Psoas muscle (tissue), 8 donors: Measurements from ENCODE around the gene KRT35. TPM values are rescaled to one million over a fixed set of nuclear protein-coding genes. Genes with fewer than 3 reads are reported as not detected.

Source experiments
- ATAC-seq, 4 donors: fragments of 200-7000 bp; cut with Tn5 transposase; one replicate each; pipeline ENCODE4 v1.9.1; 2020; ENCODE audit warnings: moderate library complexity in 3 of 4, mild to moderate bottlenecking in 2 of 4
- DNase-seq, 2 donors: peaks; one replicate each; pipeline ENCODE4 v3.0.0-alpha.2; 2020
- H3K27ac ChIP-seq: fragments of 200-600 bp; one replicate; pipeline ENCODE4 v1.8.0; 2022
- H3K27me3 ChIP-seq, 3 donors: fragments of 200-600 bp in 1 of 3; one replicate each; pipeline versions ENCODE4 v1.6.1 to v1.8.0; 2013 to 2022; ENCODE audit warnings: low read length in 2 of 3, mild to moderate bottlenecking in 2 of 3, moderate library complexity in 1 of 3; ENCODE audit not compliant: insufficient read depth in 3 of 3
- H3K36me3 ChIP-seq, 2 donors: fragments of 200-600 bp in 1 of 2; one replicate each; pipeline versions ENCODE4 v1.6.1 to v1.8.0; 2013 to 2022; ENCODE audit warnings: low read depth in 1 of 2, mild to moderate bottlenecking in 1 of 2, moderate library complexity in 1 of 2; ENCODE audit not compliant: insufficient read depth in 1 of 2
- H3K4me1 ChIP-seq: fragments of 200-600 bp; one replicate; pipeline ENCODE4 v1.8.0; 2022
- H3K4me3 ChIP-seq: fragments of 200-600 bp; one replicate; pipeline ENCODE4 v1.8.0; 2022; ENCODE audit warnings: mild to moderate bottlenecking
- H3K9me3 ChIP-seq: fragments of 200-600 bp; one replicate; pipeline ENCODE4 v1.8.0; 2022
- WGBS, 3 donors: extraction: QIAGEN DNeasy Blood & Tissue Kit; methylation state at CpG; one replicate each; pipeline versions ENCODE4 v1.1.6 to v1.1.7; 2013; 5-methylcytosine and 5-hydroxymethylcytosine counted together
- intact Hi-C, 2 donors: fragments of 100-400 bp; cut with DNase I; formaldehyde crosslinking; loops; one replicate each; pipeline versions ENCODE4 v1.11.0 to v1.14.2; 2022
- polyA plus RNA-seq, 3 donors: library from polyadenylated mRNA; stranded (reverse); fragments of 200-250 nt; gene quantifications; one replicate each; pipeline ENCODE4 v1.2.3, GENCODE V29; 2013
- total RNA-seq, 4 donors: library from RNA; stranded (reverse); fragmentation: NEBNext Ultra II Directional in 2 of 4; extraction: Animal tissue kit (Norgen Biotek cat#: 25700) in 2 of 4; gene quantifications; one replicate each; pipeline versions ENCODE4 v1.2.1 to v1.2.4, GENCODE V29; 2021 to 2023
- TF ChIP-seq, protein P1 (sequence below): fragments of 200-600 bp; IDR thresholded peaks from one replicate; pipeline ENCODE4 v1.8.0; 2022; ENCODE audit warnings: antibody characterized with exemption
- donor health status: healthy with polysubstance abuse.
- donor health status: DM: no; HTN: no; CAD: no; lungs with moderate emphysema.
- donor health status: Bipolar disorder and iron deficiency.
- donor health status: healthy.
- donor health status: DM: yes; HTN: yes; CAD: no.
- donor health status: DM: no; HTN: no; CAD: no.
- donor health status: DM: no; HTN: no; CAD: no.
- donor health status: DM: yes; HTN: yes; CAD: no.

Gene KRT35
- total and polyA plus RNA-seq, 7 donors: not detected

DNA sequence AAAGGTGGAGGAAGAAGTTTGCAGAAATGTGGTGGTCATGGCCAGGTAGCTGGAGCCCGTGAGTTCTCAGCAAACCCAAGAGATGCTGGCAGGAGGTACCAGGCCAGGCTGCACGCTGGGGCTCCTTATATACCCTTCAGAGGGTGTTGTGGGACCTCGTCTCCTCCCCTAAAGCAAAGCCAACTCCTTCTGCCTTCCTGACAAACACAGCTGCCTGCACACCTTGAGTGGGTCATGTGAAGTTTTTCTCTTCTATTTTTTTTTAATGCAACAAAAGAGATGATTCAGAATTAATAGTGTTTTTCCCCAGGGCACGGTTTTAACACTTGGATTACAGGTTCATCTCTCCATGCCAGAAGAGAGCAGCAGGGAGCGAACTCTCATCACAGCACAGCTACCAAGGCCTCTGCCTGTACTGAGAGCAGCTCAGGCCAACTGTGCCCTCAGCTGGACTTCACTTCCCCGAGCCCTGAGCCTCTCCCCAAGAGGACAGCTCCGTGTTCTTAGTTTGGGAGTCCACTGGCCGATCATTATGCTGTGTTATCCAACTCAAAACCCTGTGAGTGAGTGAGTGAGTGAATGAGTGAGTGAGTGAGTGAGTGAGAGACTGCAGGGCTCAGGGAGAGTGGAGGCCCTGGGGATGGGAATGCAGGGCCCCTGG lies 38.0 kb upstream of the KRT35 start, which contains the start of gene KRT15:
Gene KRT15, minus strand, starts transcription at position 102 of the 661 bp plus-strand sequence. Its CDS starts 63 bp downstream, at position 39.
- no peaks in the 10 kb centered on the region for H3K9me3 ChIP-seq
- no peak within 1 kb of the TSS for H3K4me3 ChIP-seq
- no peak for ATAC-seq
- no peaks in the 10 kb centered on the region for H3K36me3 ChIP-seq
- no peak within 1 kb of the TSS for H3K27ac ChIP-seq
- TF ChIP-seq, protein P1, sequence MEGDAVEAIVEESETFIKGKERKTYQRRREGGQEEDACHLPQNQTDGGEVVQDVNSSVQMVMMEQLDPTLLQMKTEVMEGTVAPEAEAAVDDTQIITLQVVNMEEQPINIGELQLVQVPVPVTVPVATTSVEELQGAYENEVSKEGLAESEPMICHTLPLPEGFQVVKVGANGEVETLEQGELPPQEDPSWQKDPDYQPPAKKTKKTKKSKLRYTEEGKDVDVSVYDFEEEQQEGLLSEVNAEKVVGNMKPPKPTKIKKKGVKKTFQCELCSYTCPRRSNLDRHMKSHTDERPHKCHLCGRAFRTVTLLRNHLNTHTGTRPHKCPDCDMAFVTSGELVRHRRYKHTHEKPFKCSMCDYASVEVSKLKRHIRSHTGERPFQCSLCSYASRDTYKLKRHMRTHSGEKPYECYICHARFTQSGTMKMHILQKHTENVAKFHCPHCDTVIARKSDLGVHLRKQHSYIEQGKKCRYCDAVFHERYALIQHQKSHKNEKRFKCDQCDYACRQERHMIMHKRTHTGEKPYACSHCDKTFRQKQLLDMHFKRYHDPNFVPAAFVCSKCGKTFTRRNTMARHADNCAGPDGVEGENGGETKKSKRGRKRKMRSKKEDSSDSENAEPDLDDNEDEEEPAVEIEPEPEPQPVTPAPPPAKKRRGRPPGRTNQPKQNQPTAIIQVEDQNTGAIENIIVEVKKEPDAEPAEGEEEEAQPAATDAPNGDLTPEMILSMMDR: no peak
- DNase-seq: peak in 1 of 2 donors; percentile 15
- H3K4me1 ChIP-seq: no peaks in the 10 kb centered on the region
- H3K27me3 ChIP-seq: peaks cover 0 to 12% (median 10%) of the 10 kb centered on the region in 3 donors
- WGBS, 3 donors: 61 to 64% (median 62%) methylated on average over 8 of the region's 8 CpGs
- intact Hi-C loops: no loop called here

DNA sequence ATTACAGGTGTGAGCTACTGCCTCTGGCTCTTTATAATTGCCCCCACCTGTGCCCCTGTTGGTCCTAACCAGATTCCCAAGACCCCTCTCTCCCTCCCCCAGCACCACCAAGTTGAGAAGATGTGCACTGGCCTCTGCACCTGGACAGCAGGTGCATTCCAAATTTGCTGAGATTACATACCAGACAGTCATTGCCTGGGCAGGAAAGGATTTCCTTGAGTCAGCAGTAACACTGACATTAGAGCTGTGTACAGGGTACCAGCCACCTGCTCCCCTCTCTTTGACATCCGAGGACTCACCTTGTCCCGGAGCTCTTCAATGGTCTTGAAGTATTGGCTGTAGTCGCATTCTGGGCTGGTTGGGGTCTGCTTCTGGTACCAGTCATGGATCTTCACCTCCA lies 37.1 kb upstream of the KRT35 start:
- WGBS, 3 donors: 68 to 86% (median 82%) methylated on average over 3 of the region's 3 CpGs
- peaks cover 0 to 10% (median 5%) of the 10 kb centered on the region in 3 donors for H3K27me3 ChIP-seq

DNA sequence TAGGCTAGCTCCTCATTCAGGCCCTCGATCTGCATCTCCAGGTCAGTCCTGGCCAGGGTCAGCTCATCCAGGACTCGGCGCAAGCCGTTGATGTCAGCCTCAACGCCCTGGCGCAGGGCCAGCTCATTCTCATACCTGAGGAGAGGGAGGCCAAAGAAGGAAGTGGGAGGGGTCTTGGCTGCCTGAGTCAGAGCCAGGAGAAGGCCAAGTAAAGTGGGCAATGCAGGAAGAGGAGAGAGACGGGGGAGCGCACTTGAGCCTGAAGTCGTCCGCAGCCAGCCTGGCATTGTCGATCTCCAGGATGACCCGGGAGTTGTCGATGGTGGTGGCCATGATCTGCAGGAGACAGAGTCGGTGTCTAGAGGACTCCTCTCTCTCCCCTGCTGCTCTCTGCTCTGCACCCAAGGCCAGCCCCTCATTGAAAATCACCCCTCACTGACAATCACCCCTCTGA lies 35.9 kb upstream of the KRT35 start:
- Histone ChIP-seq H3K27me3 (peaks cover 0 to 5% (median 4%) of the 10 kb centered on the region in 3 donors), H3K4me3 (no peak overlapping the region), H3K36me3 (no peaks in the 10 kb centered on the region), H3K9me3 (no peaks in the 10 kb centered on the region), H3K27ac (no peak overlapping the region), H3K4me1 (no peaks in the 10 kb centered on the region)
- TF ChIP-seq, protein P1: no peak
- ATAC-seq (no peak), DNase-seq (no peak)
- intact Hi-C loops: no loop called here
- 81 to 86% (median 83%) methylated on average over 14 of the region's 14 CpGs for WGBS, 3 donors

More for the DNA sequence above, 37.1 kb upstream of the KRT35 start:
- H3K4me1 ChIP-seq: no peaks in the 10 kb centered on the region
- H3K9me3 ChIP-seq: no peaks in the 10 kb centered on the region
- no peaks in the 10 kb centered on the region for H3K36me3 ChIP-seq
- H3K27ac ChIP-seq: no peak overlapping the region
- H3K4me3 ChIP-seq: no peak overlapping the region
- intact Hi-C loops: no loop called here
- no peak for DNase-seq
- ATAC-seq: no peak
- TF ChIP-seq, protein P1: no peak

DNA sequence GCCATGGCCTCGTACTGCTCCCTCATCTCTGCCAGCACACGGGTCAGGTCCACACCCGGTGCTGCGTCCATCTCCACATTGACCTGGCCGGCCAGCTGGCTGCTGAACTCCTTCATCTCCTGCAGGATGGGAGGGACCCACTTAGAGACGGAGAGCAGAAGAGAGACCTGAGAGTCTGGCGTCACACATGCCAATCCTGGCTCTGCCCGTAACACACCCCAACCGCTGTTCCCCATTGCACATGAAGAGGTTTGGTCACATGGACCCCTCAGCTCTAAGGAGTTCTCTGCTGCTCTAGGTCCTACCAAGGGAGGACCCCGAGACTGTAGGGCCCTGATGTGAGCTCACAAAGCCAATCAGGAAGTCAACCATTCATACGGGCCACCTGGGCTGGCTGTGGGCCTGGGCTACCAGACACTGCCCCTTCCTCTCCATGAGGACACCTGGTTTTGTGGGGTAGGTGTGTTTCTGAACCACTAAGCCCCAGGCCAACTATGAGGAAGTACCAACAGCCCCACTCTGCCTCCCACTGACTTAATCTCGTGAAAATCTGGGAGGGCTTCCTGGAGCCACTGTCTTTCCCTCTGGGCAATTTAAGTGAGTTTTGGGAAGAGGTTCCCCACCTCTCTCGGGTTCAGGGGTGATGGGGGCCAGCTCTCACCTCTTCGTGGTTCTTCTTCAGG lies 35.3 kb upstream of the KRT35 start:
- WGBS, 3 donors: 77 to 83% (median 82%) methylated on average over 14 of the region's 14 CpGs
- no peak for DNase-seq
- ATAC-seq: no peak

More for the DNA sequence above, 35.3 kb upstream of the KRT35 start:
- peaks cover 0 to 4% (median 0%) of the 10 kb centered on the region in 3 donors for H3K27me3 ChIP-seq
- H3K36me3 ChIP-seq: no peaks in the 10 kb centered on the region
- no peaks in the 10 kb centered on the region for H3K9me3 ChIP-seq
- H3K4me3 ChIP-seq: no peak overlapping the region
- H3K4me1 ChIP-seq: no peaks in the 10 kb centered on the region
- intact Hi-C loops: no loop called here
- TF ChIP-seq, protein P1: no peak
- no peak overlapping the region for H3K27ac ChIP-seq
